ENCODE measurements around the gene ODF2L. TPM values are rescaled to one million over a fixed set of nuclear protein-coding genes. Genes with fewer than 3 reads are reported as not detected.

Gene ODF2L
- total RNA-seq, 1 experiment from 2014 or later, result 24.4 TPM

GRCh38 chr1:86370601-86371022, 25.5 kb downstream of the ODF2L start:
- POLR2A ChIA-PET, result no interaction called here
- ATAC-seq (no peak), DNase-seq (ENCODE audit: low spot score) (no peak)
- H3K4me3 Mint-ChIP-seq, result no peak overlapping the region
- no peaks in the 10 kb centered on the region for H3K9me3 Mint-ChIP-seq
- H3K36me3 Mint-ChIP-seq, result peaks cover 11% of the 10 kb centered on the region
- H3K27me3 Mint-ChIP-seq (ENCODE audit: low read depth), result no peaks in the 10 kb centered on the region
- TF ChIP-seq STAT6 (CRISPR knock-in tag; conservative IDR thresholded peaks at IDR 0.05; ENCODE audit: low read depth), result no peak
- no peak for TF ChIP-seq ZBTB43 (CRISPR knock-in tag; IDR thresholded peaks at IDR 0.05)
- no peak for TF ChIP-seq MYBL2 (CRISPR knock-in tag; IDR thresholded peaks at IDR 0.05)
- no peak for TF ChIP-seq ZNF532 (CRISPR knock-in tag; IDR thresholded peaks at IDR 0.05; ENCODE audit: borderline replicate concordance)
- TF ChIP-seq ERG (CRISPR knock-in tag; IDR thresholded peaks at IDR 0.05), result no peak
- TF ChIP-seq FOXP1 (CRISPR knock-in tag; IDR thresholded peaks at IDR 0.05; ENCODE audit: borderline replicate concordance), result no peak
- TF ChIP-seq FOXJ3 (CRISPR knock-in tag; IDR thresholded peaks at IDR 0.05; ENCODE audit: borderline replicate concordance), result no peak
- no peak for TF ChIP-seq AFF4 (CRISPR knock-in tag; IDR thresholded peaks at IDR 0.05; ENCODE audit: borderline replicate concordance)
- TF ChIP-seq KAT7 (CRISPR knock-in tag; IDR thresholded peaks at IDR 0.05; ENCODE audit: borderline replicate concordance), result no peak
- no peak for TF ChIP-seq TEAD4 (CRISPR knock-in tag; IDR thresholded peaks at IDR 0.05)
- no peak for TF ChIP-seq ZNF396 (CRISPR knock-in tag; IDR thresholded peaks at IDR 0.05; ENCODE audit: borderline replicate concordance)
- TF ChIP-seq USF2 (CRISPR knock-in tag; IDR thresholded peaks at IDR 0.05), result no peak
- no peaks in the 10 kb centered on the region for H3K4me1 Mint-ChIP-seq
- CTCF ChIA-PET, result no interaction called here
- no peak overlapping the region for H3K27ac Mint-ChIP-seq

Measured in WTC11 (cell line).